Measurements from ENCODE around the gene VPS41. TPM values are rescaled to one million over a fixed set of nuclear protein-coding genes. Genes with fewer than 3 reads are reported as not detected.

Gene VPS41
- polyA plus RNA-seq, 3 donors = 12.7 to 62.2 (median 56.7) TPM

- Histone ChIP-seq H3K27me3 (ENCODE audit: control insufficient read depth in 2 of 2, insufficient read depth in 2 of 2, low read length in 2 of 2) (no peaks in the 10 kb centered on the region), H3K79me2 (ENCODE audit: insufficient read depth, low read length) (no peaks in the 10 kb centered on the region), H3K4me3 (replicated peaks in 1 of 3; ENCODE audit: low read depth in 2 of 3, low read length in 3 of 3) (no peak overlapping the region), H2AFZ (ENCODE audit: insufficient read depth, low read depth, low read length, poor library complexity, severe bottlenecking) (no peak overlapping the region), H4K20me1 (ENCODE audit: insufficient read depth, low read length) (no peaks in the 10 kb centered on the region), H3K4me2 (replicated peaks; ENCODE audit: extremely low read depth, low read length, poor library complexity, severe bottlenecking) (no peak overlapping the region), H3K36me3 (replicated peaks in 1 of 2; ENCODE audit: control insufficient read depth in 1 of 2, insufficient read depth in 2 of 2, low read length in 2 of 2) (peaks cover 76 to 88% of the 10 kb centered on the region in 2 donors), H3K9me3 (replicated peaks in 1 of 2; ENCODE audit: control insufficient read depth in 1 of 2, insufficient read depth in 1 of 2, low read length in 2 of 2) (no peaks in the 10 kb centered on the region), H3K9ac (ENCODE audit: insufficient read depth, low read length, poor library complexity, severe bottlenecking) (no peak overlapping the region), H3K27ac (ENCODE audit: low read depth in 1 of 2, low read length in 2 of 2) (no peak overlapping the region), H3K4me1 (ENCODE audit: control insufficient read depth in 1 of 2, insufficient read depth in 2 of 2, low read length in 2 of 2) (no peaks in the 10 kb centered on the region)
- DNase-seq = no peak
- TF ChIP-seq CTCF (IDR thresholded peaks at IDR 0.05) = no peak
- Mint-ChIP-seq H3K4me3 (no peak overlapping the region), H3K9me3 (no peaks in the 10 kb centered on the region), H3K27me3 (ENCODE audit: low read depth in 3 of 3) (no peaks in the 10 kb centered on the region), H3K4me1 (no peaks in the 10 kb centered on the region), H3K27ac (no peak overlapping the region), H3K36me3 (peaks cover 70 to 85% of the 10 kb centered on the region in 2 donors)
- intact Hi-C loops (cut with micrococcal nuclease) = no loop called here
- no CpG with 5 or more reads among the region's 5 CpGs for WGBS (ENCODE audit: insufficient coverage)
Observed at GRCh38 chr7:38756521-38756920, 152.5 kb downstream of the VPS41 start.

- DNase-seq = no peak
- Mint-ChIP-seq H3K9me3 (peaks cover 0 to 1% (median 0%) of the 10 kb centered on the region in 7 donors), H3K4me3 (no peak overlapping the region), H3K36me3 (peaks cover 81 to 86% of the 10 kb centered on the region in 2 donors), H3K27me3 (ENCODE audit: low read depth in 3 of 3) (no peaks in the 10 kb centered on the region), H3K4me1 (no peaks in the 10 kb centered on the region), H3K27ac (no peak overlapping the region)
- WGBS (ENCODE audit: insufficient coverage) = 100% methylated on average over 1 of the region's 4 CpGs
- Histone ChIP-seq H3K4me2 (replicated peaks; ENCODE audit: extremely low read depth, low read length, poor library complexity, severe bottlenecking) (no peak overlapping the region), H3K36me3 (replicated peaks in 1 of 2; ENCODE audit: control insufficient read depth in 1 of 2, insufficient read depth in 2 of 2, low read length in 2 of 2) (peaks cover 82 to 99% of the 10 kb centered on the region in 2 donors), H4K20me1 (ENCODE audit: insufficient read depth, low read length) (no peaks in the 10 kb centered on the region), H3K27ac (ENCODE audit: low read depth in 1 of 2, low read length in 2 of 2) (no peak overlapping the region), H3K27me3 (ENCODE audit: control insufficient read depth in 2 of 2, insufficient read depth in 2 of 2, low read length in 2 of 2) (no peaks in the 10 kb centered on the region), H3K9me3 (replicated peaks in 1 of 2; ENCODE audit: control insufficient read depth in 1 of 2, insufficient read depth in 1 of 2, low read length in 2 of 2) (no peaks in the 10 kb centered on the region), H3K4me1 (ENCODE audit: control insufficient read depth in 1 of 2, insufficient read depth in 2 of 2, low read length in 2 of 2) (no peaks in the 10 kb centered on the region), H3K79me2 (ENCODE audit: insufficient read depth, low read length) (no peaks in the 10 kb centered on the region), H3K4me3 (replicated peaks in 1 of 3; ENCODE audit: low read depth in 2 of 3, low read length in 3 of 3) (no peak overlapping the region), H2AFZ (ENCODE audit: insufficient read depth, low read depth, low read length, poor library complexity, severe bottlenecking) (no peak overlapping the region), H3K9ac (ENCODE audit: insufficient read depth, low read length, poor library complexity, severe bottlenecking) (no peak overlapping the region)
- no peak for TF ChIP-seq CTCF (IDR thresholded peaks at IDR 0.05)
- intact Hi-C loops (cut with micrococcal nuclease) = no loop called here
Observed at GRCh38 chr7:38753347-38753746, 155.6 kb downstream of the VPS41 start.

All from CD14-positive monocyte (primary cell).